Esophagus muscularis mucosa (tissue), 4 donors: ENCODE measurements around the gene FAM83B. TPM values are rescaled to one million over a fixed set of nuclear protein-coding genes. Genes with fewer than 3 reads are reported as not detected.

Experiments
- DNase-seq: peaks from one replicate; pipeline ENCODE4 v3.0.0-alpha.2; 2017; ENCODE audit errors: extremely low spot score
- H3K27ac ChIP-seq, 4 donors: fragments of 200-600 bp; sonication (generic); replicated peaks in 1 of 4; 1 replicate in 3 of 4; 2 replicates in 1 of 4; pipeline ENCODE4 v1.5.1; 2016 to 2019; ENCODE audit warnings: mild to moderate bottlenecking in 1 of 4
- H3K27me3 ChIP-seq, 4 donors: fragments of 200-600 bp; sonication (generic); one replicate each; pipeline versions ENCODE4 v1.5.1 to v1.6.0; 2016 to 2019
- H3K36me3 ChIP-seq, 4 donors: fragments of 200-600 bp; sonication (generic); one replicate each; pipeline ENCODE4 v1.5.1; 2016 to 2019
- H3K4me1 ChIP-seq, 4 donors: fragments of 200-600 bp; sonication (generic); one replicate each; pipeline ENCODE4 v1.5.1; 2016 to 2019
- H3K4me3 ChIP-seq, 4 donors: fragments of 200-600 bp; sonication (generic); 1 replicate in 2 of 4; 2 replicates in 2 of 4; pipeline ENCODE4 v1.5.1; 2016 to 2019; ENCODE audit warnings: mild to moderate bottlenecking in 4 of 4, moderate library complexity in 1 of 4
- H3K9me3 ChIP-seq, 4 donors: fragments of 200-600 bp; sonication (generic); 1 replicate in 3 of 4; 2 replicates in 1 of 4; pipeline ENCODE4 v1.5.1; 2016 to 2019
- CTCF ChIP-seq, 3 experiments: fragments of 200-600 bp in 2 of 3; fragments of 450-650 bp in 1 of 3; sonication (generic) in 2 of 3; IDR thresholded peaks; one replicate each; pipeline ENCODE4 v1.5.1; 2017 to 2019; ENCODE audit warnings: antibody characterized with exemption in 3 of 3, mild to moderate bottlenecking in 2 of 3, moderate library complexity in 1 of 3
- EP300 ChIP-seq: sonication (generic); formaldehyde crosslinking; IDR thresholded peaks from one replicate; pipeline ENCODE4 v1.6.1; 2017; ENCODE audit warnings: antibody characterized with exemption
- POLR2A ChIP-seq: fragments of 450-650 bp; IDR thresholded peaks from one replicate; pipeline ENCODE4 v1.6.1; 2017; ENCODE audit warnings: antibody characterized with exemption, moderate library complexity, mild to moderate bottlenecking, low read depth
- POLR2AphosphoS5 ChIP-seq, 2 donors: sonication (generic); formaldehyde crosslinking; IDR thresholded peaks; one replicate each; pipeline ENCODE4 v1.6.1; 2017; ENCODE audit warnings: antibody characterized with exemption in 2 of 2
- WGBS: methylation state at CpG from one replicate; pipeline ENCODE4 v1.1.5; 2018; 5-methylcytosine and 5-hydroxymethylcytosine counted together
- intact Hi-C: fragments of 100-400 bp; cut with DNase I; formaldehyde crosslinking; loops from one replicate; pipeline ENCODE4 v1.15.1; 2023
- total RNA-seq, 4 donors: library from RNA; depleted of rRNA; stranded (reverse); fragments of >200 nt; gene quantifications; one replicate each; pipeline versions ENCODE4 v1.1.0 to v1.2.1, GENCODE V29; 2016

The FAM83B gene
- total RNA-seq, 4 donors from 2014 or later, result 0.11 TPM; not detected in 3

- H3K9me3 ChIP-seq, result no peaks in the 10 kb centered on the region
- no peak overlapping the region for H3K27ac ChIP-seq
- no peaks in the 10 kb centered on the region for H3K36me3 ChIP-seq
- H3K27me3 ChIP-seq, result no peaks in the 10 kb centered on the region
- H3K4me1 ChIP-seq, result peaks cover 0 to 20% (median 11%) of the 10 kb centered on the region in 4 donors
- intact Hi-C loops, result no loop called here
- no peak overlapping the region for H3K4me3 ChIP-seq
- TF ChIP-seq CTCF (IDR thresholded peaks at IDR 0.05), result no peak
- TF ChIP-seq POLR2A, result no peak
- TF ChIP-seq POLR2AphosphoS5 (IDR thresholded peaks at IDR 0.05), result no peak
- TF ChIP-seq EP300, result no peak
- DNase-seq, result no peak
- WGBS, result 67% methylated on average over 1 of the region's 1 CpG
These were observed 44.9 kb upstream of the FAM83B start for GRCh38 chr6:54801669-54802068.

- 74% methylated on average over 5 of the region's 5 CpGs for WGBS
- Histone ChIP-seq H3K9me3 (no peaks in the 10 kb centered on the region), H3K36me3 (no peaks in the 10 kb centered on the region), H3K27me3 (no peaks in the 10 kb centered on the region), H3K4me3 (no peak overlapping the region), H3K27ac (no peak overlapping the region), H3K4me1 (peaks cover 0 to 20% (median 11%) of the 10 kb centered on the region in 4 donors)
- intact Hi-C loops, result no loop called here
- TF ChIP-seq POLR2AphosphoS5 (IDR thresholded peaks at IDR 0.05), result no peak
- no peak for TF ChIP-seq EP300
- TF ChIP-seq POLR2A, result no peak
- TF ChIP-seq CTCF (IDR thresholded peaks at IDR 0.05), result no peak
- DNase-seq, result no peak
These were observed 43.6 kb upstream of the FAM83B start for GRCh38 chr6:54802775-54803634.

GRCh38 chr6:54805077-54805476 is 41.5 kb upstream of the FAM83B start:
- H3K4me3 ChIP-seq, result no peak overlapping the region
- no peaks in the 10 kb centered on the region for H3K9me3 ChIP-seq
- DNase-seq, result no peak
- H3K4me1 ChIP-seq, result peaks cover 0 to 20% (median 11%) of the 10 kb centered on the region in 4 donors
- intact Hi-C loops, result no loop called here
- 32% methylated on average over 1 of the region's 1 CpG for WGBS
- no peaks in the 10 kb centered on the region for H3K36me3 ChIP-seq
- TF ChIP-seq POLR2A (no peak), CTCF (IDR thresholded peaks at IDR 0.05) (no peak), EP300 (no peak)
- no peak overlapping the region for H3K27ac ChIP-seq
- no peaks in the 10 kb centered on the region for H3K27me3 ChIP-seq

GRCh38 chr6:54810147-54810546 is 36.4 kb upstream of the FAM83B start:
- H3K27me3 ChIP-seq, result no peaks in the 10 kb centered on the region
- TF ChIP-seq EP300, result no peak
- no peak for TF ChIP-seq CTCF (IDR thresholded peaks at IDR 0.05)
- no peak for TF ChIP-seq POLR2AphosphoS5 (IDR thresholded peaks at IDR 0.05)
- TF ChIP-seq POLR2A, result no peak
- no peaks in the 10 kb centered on the region for H3K9me3 ChIP-seq
- H3K36me3 ChIP-seq, result no peaks in the 10 kb centered on the region
- peaks cover 0 to 10% (median 2%) of the 10 kb centered on the region in 4 donors for H3K4me1 ChIP-seq
- intact Hi-C loops, result no loop called here
- DNase-seq, result no peak
- H3K4me3 ChIP-seq, result no peak overlapping the region
- no peak overlapping the region for H3K27ac ChIP-seq
